GM18861 (cell line): ENCODE measurements around the gene PERM1.
"Not testable (repeated sequence)": the region's sequence is repeated elsewhere in the genome, so short reads cannot be mapped to it uniquely, and the experiment has no call there.

Experiments
- ATAC-seq: cut with Tn5 transposase; IDR thresholded peaks from one replicate; pipeline ENCODE4 v1.9.1; 2021; ENCODE audit not compliant: unreplicated experiment

The PERM1 gene

DNA sequence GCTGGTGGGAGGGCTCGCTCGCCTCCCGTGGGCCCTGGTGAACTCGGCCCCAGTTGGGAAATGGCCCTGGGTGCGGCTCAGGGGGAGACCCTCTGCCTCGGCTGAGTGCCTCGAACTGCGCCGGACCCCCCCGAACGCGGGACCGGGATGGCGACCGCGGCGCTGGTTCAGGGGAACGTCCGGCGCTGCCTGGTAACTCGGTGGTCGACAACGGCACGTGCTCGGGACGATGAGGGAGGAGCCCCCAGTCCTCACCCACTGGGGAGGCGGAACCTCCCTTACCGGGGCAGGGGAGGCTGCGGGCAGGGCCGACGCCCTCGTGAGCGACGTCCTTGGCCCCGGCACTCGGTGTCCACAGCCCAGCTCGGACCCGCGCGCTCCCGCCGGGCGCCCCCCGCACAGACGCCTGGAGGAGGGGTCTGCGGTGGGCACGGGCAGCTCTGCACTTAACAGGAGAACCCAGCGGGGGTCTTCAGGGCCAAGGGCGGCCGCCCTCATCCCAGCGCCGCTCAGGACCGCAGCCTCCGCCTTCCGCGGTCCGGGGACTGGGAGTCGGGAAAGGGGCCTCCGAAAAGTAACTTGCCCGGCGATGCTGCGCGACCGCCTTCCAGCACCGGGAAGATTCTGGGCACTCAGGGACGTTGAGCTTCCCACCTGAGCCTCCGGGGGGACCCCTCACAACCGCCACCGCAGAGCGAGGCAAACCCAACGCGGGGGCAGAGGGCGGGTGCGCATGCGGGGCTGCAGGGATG is 16.3 kb upstream of the PERM1 start:
- no peak for ATAC-seq

DNA sequence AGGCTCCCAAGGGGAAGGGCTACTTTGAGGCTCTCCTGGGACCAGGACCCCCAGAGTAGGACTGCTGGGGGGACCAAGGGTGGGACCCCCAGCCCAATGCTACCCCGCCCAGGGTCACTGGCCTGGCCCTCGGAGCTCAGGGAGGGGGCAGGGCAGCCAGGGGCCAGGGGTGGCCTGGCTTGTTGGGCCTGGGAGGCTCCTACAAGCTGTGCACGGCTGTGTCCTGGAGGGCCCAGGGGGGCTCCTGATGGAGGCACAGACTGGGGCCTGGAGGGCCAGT is 15.8 kb upstream of the PERM1 start:
- ATAC-seq: no peak

- no peak for ATAC-seq
These were observed 15.2 kb upstream of the PERM1 start for GRCh38 chr1:996851-997712.

GRCh38 chr1:995665-996633 is 14.1 kb upstream of the PERM1 start:
- ATAC-seq: no peak

- not testable (repeated sequence) for ATAC-seq
These were observed 12.7 kb upstream of the PERM1 start for GRCh38 chr1:994546-994945.

GRCh38 chr1:993379-993995 is 11.6 kb upstream of the PERM1 start:
- no peak for ATAC-seq

DNA sequence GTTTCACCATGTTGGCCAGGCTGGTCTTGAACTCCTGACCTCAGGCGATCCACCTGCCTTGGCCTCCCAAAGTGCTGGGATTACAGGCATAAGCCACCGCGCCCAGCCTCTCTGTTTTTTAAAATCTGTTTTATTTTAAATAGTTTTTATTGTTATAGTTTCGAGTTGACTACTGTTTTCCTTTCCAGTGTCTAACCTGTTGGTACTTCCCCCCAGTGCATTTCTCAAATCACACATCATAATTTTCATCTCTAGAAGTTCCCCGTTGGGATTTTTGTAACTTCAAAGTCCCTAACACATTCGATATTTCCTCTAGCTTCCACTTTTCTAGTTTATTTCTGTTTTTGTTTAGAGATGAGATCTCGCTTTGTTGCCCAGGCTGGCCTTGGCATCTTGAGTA is 10.5 kb upstream of the PERM1 start:
- ATAC-seq: no peak

GRCh38 chr1:991895-992294 is 10.0 kb upstream of the PERM1 start:
- no peak for ATAC-seq

- ATAC-seq: not testable (repeated sequence)
These were observed 9.4 kb upstream of the PERM1 start for GRCh38 chr1:991275-991674.

GRCh38 chr1:988061-988460 is 6.2 kb upstream of the PERM1 start:
- ATAC-seq: not testable (repeated sequence)

- no peak for ATAC-seq
These were observed 3.2 kb upstream of the PERM1 start for GRCh38 chr1:985126-985525.

GRCh38 chr1:984476-984814 is 2.6 kb upstream of the PERM1 start:
- ATAC-seq: no peak

DNA sequence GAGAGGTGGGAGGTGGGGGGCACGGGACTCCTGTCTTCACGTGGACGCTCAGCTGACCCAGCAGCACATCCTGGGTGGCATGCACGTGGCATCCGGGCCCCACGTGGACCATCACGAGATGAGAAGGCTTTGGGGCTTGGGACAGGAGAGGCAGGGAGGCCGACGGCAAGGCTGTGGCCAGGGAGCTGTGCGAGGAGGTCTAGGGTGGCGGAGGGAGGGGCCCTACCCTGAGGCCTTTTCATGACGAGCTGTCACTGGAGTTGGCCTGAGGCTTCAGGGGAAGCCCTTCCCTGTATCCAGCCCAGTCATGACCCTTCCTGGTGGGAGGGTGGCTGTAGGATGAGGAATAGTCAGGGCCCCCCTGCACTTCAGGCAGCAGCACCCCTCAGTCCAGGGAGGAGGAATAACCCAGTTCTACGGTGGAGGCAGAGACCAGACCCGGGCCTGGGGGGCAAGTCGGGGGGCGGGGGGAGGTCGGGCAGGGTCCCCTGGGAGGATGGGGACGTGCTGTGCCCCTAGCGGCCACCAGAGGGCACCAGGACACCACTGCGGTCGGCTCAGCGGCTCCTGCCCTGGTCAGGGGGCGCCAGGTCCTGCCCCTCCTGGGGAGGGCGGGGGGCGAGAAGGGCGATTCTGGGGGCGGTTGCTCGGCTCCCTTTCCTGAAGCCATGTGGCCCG is 2.0 kb upstream of the PERM1 start:
- ATAC-seq: no peak

- no peak for ATAC-seq
These were observed 1.0 kb upstream of the PERM1 start for GRCh38 chr1:982765-983436.

GRCh38 chr1:981491-981954 is 370 bp downstream of the PERM1 start:
- ATAC-seq: no peak

- no peak for ATAC-seq
These were observed 1.1 kb downstream of the PERM1 start for GRCh38 chr1:980602-981395.

DNA sequence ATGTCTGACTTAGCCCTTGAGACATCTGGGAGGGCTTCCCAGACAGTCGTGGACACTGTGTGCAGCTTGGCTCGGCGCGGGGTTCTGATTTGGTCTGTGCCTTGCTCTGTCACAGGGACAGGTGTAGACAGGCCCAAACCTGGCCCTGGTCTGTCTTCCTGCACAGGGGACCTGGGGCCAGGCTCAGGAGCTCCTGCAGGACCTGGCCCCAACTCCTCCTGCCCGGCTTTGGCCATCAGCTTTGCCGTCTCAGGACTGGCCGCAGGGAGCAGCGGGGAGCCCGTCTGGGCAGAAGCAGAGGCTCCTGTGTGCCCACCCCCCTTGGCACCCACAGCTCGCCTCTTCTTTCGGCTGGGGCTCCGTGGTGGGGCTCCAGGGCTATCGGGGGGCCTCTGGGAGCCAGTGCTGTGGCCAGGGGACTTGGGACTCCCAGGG is 1.7 kb downstream of the PERM1 start:
- ATAC-seq: no peak

DNA sequence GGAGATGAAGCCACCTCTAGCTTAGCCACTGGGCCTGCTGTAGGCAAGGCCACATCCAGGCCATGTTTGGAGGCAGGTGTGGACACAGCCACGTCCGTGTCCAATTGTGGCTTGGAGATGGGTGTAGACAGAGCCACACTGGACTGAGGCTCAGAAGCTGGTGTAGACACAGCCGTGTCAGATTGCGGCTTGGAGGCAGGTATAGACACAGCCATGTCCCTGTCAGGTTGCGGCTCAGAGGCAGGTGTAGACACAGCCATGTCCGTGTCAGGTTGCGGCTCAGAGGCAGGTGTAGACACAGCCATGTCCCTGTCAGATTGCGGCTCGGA is 2.2 kb downstream of the PERM1 start:
- ATAC-seq: no peak
